OCI-LY3 (cell line): ENCODE data around the gene PLCE1.

Source experiments
- CTCF ChIP-seq: fragments of 200-600, 300-600 bp; sonication (generic); IDR thresholded peaks from 2 replicates; pipeline ENCODE4 v1.5.1; 2014; ENCODE audit warnings: antibody characterized with exemption, low read length, low read depth
- EZH2phosphoT487 ChIP-seq: fragments of 200-600 bp; shearing (Covaris generic); IDR thresholded peaks from 2 replicates; pipeline ENCODE4 v1.6.1; 2018; ENCODE audit warnings: antibody characterized with exemption, mixed run types, low read depth

- TF ChIP-seq CTCF: no peak
- no peak for TF ChIP-seq EZH2phosphoT487
These were observed 20.6 kb downstream of the PLCE1 start for GRCh38 chr10:94014304-94014703.
